Measurements from ENCODE around the gene DNAH2.

Gene DNAH2

DNA sequence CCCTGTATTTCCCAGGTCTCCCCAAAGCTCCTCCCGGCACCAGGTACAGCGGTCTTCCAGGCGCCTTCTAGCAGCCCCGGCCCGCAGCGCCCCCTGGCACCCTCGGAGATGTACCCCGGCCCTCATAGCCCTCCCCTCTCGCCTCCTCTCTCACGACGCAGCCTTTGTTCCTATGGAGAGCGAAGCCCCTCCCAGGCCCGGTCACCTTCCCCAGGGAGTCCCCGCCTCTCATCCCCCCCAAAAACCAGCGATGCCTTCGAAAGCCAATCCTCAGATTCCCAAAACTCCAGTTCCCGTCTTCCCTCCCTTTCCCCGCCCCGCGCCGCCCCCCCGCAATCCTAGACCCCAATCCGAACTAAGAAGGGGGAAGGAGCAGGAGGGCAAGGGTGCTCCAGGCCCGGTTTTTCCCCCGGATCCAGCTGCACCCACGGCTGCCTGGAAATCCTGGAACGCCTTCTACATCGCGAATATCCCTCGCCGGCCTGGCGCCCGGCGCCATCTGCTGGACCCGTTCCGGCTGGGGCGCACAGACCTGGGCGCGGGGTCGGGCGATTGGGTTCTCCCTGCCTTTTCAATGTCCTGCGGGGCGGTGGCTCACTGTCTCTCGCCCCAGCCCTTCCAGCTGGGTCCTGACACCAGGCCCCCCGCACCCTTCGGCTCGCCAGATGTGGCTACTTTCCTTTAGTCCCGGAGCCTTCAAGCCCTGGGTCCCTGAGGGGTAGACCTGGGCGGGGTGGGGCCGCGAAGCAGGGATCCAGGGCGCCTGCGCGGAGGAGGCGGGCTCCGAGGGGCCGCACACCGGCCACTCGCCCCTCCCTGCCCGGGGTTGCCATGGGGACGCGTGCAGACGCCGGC, at the start of gene DNAH2 (continued):
- TF ChIP-seq ZSCAN30 (tag by site-specific recombination; IDR thresholded peaks at IDR 0.05) (peak; percentile 93), ZNF621 (tag by site-specific recombination; IDR thresholded peaks at IDR 0.05) (no peak), ZNF341 (tag by site-specific recombination; IDR thresholded peaks at IDR 0.05; ENCODE audit: low read depth) (peak; percentile 20), ZNF112 (tag by site-specific recombination; IDR thresholded peaks at IDR 0.05) (no peak), ZNF391 (tag by site-specific recombination; IDR thresholded peaks at IDR 0.05; ENCODE audit: borderline replicate concordance, low read depth) (peak; percentile 91; the same call in 1 of the 2 replicates), KLF10 (tag by site-specific recombination; IDR thresholded peaks at IDR 0.05) (peak; percentile 90), SALL2 (tag by site-specific recombination; IDR thresholded peaks at IDR 0.05; ENCODE audit: borderline replicate concordance) (peak; percentile 86; the same call in 1 of the 2 replicates), ZNF416 (tag by site-specific recombination; IDR thresholded peaks at IDR 0.05) (no peak), ZNF521 (tag by site-specific recombination; IDR thresholded peaks at IDR 0.05) (no peak), ZNF677 (tag by site-specific recombination; IDR thresholded peaks at IDR 0.05) (no peak), SP2 (tag by site-specific recombination; IDR thresholded peaks at IDR 0.05) (peak; percentile 85), ZNF843 (tag by site-specific recombination; IDR thresholded peaks at IDR 0.05) (peak; percentile 75; the same call in 1 of the 2 replicates), ZNF626 (tag by site-specific recombination; IDR thresholded peaks at IDR 0.05) (no peak), ZNF114 (tag by site-specific recombination; IDR thresholded peaks at IDR 0.05) (no peak), ZNF138 (tag by site-specific recombination; IDR thresholded peaks at IDR 0.05; ENCODE audit: borderline replicate concordance) (no peak), ZBTB48 (tag by site-specific recombination; IDR thresholded peaks at IDR 0.05) (peak; percentile 97), ZNF132 (tag by site-specific recombination; IDR thresholded peaks at IDR 0.05; ENCODE audit: borderline replicate concordance) (no peak), SCRT1 (tag by site-specific recombination; IDR thresholded peaks at IDR 0.05; ENCODE audit: borderline replicate concordance) (no peak), BCL11A (tag by site-specific recombination; IDR thresholded peaks at IDR 0.05; ENCODE audit: low read depth) (peak; percentile 85), ZNF19 (tag by site-specific recombination; IDR thresholded peaks at IDR 0.05; ENCODE audit: low read depth) (no peak), GFI1B (tag by site-specific recombination; IDR thresholded peaks at IDR 0.05) (peak; percentile 57; the same call in 1 of the 2 replicates), BCL11B (tag by site-specific recombination; IDR thresholded peaks at IDR 0.05; ENCODE audit: low read depth) (peak; percentile 66; the same call in 1 of the 2 replicates), ZFP41 (tag by site-specific recombination; IDR thresholded peaks at IDR 0.05; ENCODE audit: borderline replicate concordance) (no peak), ZNF302 (tag by site-specific recombination; IDR thresholded peaks at IDR 0.05; ENCODE audit: low read depth) (no peak)
- TF ChIP-seq, protein P1, sequence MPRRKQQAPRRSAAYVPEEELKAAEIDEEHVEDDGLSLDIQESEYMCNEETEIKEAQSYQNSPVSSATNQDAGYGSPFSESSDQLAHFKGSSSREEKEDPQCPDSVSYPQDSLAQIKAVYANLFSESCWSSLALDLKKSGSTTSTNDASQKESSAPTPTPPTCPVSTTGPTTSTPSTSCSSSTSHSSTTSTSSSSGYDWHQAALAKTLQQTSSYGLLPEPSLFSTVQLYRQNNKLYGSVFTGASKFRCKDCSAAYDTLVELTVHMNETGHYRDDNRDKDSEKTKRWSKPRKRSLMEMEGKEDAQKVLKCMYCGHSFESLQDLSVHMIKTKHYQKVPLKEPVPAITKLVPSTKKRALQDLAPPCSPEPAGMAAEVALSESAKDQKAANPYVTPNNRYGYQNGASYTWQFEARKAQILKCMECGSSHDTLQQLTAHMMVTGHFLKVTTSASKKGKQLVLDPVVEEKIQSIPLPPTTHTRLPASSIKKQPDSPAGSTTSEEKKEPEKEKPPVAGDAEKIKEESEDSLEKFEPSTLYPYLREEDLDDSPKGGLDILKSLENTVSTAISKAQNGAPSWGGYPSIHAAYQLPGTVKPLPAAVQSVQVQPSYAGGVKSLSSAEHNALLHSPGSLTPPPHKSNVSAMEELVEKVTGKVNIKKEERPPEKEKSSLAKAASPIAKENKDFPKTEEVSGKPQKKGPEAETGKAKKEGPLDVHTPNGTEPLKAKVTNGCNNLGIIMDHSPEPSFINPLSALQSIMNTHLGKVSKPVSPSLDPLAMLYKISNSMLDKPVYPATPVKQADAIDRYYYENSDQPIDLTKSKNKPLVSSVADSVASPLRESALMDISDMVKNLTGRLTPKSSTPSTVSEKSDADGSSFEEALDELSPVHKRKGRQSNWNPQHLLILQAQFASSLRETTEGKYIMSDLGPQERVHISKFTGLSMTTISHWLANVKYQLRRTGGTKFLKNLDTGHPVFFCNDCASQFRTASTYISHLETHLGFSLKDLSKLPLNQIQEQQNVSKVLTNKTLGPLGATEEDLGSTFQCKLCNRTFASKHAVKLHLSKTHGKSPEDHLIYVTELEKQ (tag by site-specific recombination; IDR thresholded peaks at IDR 0.05; ENCODE audit: borderline replicate concordance), result peak; percentile 78
- TF ChIP-seq, protein P2, sequence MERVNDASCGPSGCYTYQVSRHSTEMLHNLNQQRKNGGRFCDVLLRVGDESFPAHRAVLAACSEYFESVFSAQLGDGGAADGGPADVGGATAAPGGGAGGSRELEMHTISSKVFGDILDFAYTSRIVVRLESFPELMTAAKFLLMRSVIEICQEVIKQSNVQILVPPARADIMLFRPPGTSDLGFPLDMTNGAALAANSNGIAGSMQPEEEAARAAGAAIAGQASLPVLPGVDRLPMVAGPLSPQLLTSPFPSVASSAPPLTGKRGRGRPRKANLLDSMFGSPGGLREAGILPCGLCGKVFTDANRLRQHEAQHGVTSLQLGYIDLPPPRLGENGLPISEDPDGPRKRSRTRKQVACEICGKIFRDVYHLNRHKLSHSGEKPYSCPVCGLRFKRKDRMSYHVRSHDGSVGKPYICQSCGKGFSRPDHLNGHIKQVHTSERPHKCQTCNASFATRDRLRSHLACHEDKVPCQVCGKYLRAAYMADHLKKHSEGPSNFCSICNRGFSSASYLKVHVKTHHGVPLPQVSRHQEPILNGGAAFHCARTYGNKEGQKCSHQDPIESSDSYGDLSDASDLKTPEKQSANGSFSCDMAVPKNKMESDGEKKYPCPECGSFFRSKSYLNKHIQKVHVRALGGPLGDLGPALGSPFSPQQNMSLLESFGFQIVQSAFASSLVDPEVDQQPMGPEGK (tag by site-specific recombination; IDR thresholded peaks at IDR 0.05), result peak; percentile 92
- TF ChIP-seq, protein P3, sequence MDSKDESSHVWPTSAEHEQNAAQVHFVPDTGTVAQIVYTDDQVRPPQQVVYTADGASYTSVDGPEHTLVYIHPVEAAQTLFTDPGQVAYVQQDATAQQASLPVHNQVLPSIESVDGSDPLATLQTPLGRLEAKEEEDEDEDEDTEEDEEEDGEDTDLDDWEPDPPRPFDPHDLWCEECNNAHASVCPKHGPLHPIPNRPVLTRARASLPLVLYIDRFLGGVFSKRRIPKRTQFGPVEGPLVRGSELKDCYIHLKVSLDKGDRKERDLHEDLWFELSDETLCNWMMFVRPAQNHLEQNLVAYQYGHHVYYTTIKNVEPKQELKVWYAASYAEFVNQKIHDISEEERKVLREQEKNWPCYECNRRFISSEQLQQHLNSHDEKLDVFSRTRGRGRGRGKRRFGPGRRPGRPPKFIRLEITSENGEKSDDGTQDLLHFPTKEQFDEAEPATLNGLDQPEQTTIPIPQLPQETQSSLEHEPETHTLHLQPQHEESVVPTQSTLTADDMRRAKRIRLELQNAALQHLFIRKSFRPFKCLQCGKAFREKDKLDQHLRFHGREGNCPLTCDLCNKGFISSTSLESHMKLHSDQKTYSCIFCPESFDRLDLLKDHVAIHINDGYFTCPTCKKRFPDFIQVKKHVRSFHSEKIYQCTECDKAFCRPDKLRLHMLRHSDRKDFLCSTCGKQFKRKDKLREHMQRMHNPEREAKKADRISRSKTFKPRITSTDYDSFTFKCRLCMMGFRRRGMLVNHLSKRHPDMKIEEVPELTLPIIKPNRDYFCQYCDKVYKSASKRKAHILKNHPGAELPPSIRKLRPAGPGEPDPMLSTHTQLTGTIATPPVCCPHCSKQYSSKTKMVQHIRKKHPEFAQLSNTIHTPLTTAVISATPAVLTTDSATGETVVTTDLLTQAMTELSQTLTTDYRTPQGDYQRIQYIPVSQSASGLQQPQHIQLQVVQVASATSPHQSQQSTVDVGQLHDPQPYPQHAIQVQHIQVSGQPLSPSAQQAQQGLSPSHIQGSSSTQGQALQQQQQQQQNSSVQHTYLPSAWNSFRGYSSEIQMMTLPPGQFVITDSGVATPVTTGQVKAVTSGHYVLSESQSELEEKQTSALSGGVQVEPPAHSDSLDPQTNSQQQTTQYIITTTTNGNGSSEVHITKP (tag by site-specific recombination; IDR thresholded peaks at IDR 0.05), result peak; percentile 83
- TF ChIP-seq, protein P4, sequence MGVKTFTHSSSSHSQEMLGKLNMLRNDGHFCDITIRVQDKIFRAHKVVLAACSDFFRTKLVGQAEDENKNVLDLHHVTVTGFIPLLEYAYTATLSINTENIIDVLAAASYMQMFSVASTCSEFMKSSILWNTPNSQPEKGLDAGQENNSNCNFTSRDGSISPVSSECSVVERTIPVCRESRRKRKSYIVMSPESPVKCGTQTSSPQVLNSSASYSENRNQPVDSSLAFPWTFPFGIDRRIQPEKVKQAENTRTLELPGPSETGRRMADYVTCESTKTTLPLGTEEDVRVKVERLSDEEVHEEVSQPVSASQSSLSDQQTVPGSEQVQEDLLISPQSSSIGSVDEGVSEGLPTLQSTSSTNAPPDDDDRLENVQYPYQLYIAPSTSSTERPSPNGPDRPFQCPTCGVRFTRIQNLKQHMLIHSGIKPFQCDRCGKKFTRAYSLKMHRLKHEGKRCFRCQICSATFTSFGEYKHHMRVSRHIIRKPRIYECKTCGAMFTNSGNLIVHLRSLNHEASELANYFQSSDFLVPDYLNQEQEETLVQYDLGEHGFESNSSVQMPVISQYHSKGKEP (tag by site-specific recombination; IDR thresholded peaks at IDR 0.05), result peak; percentile 61; the same call in 1 of the 2 replicates

All from HEK293 (cell line).